Neutrophil (primary cell): ENCODE data around the gene ADGRG6.

Source experiments
- H3K27ac ChIP-seq: fragments of 200-600 bp; sonication (generic); 2 replicates; pipeline ENCODE4 v1.5.1; 2016; ENCODE audit warnings: mild to moderate bottlenecking, moderate library complexity
- H3K27me3 ChIP-seq: fragments of 200-600 bp; sonication (generic); 2 replicates; pipeline ENCODE4 v1.6.0; 2016; ENCODE audit warnings: mild to moderate bottlenecking
- H3K36me3 ChIP-seq: fragments of 200-600 bp; sonication (generic); 2 replicates; pipeline ENCODE4 v1.5.1; 2017
- H3K4me1 ChIP-seq, 2 experiments: fragments of 200-600 bp in 1 of 2; sonication (generic) in 1 of 2; 1 replicate in 1 of 2; 2 replicates in 1 of 2; pipeline versions ENCODE4 v1.5.1 to v1.6.1; 2013 to 2016; ENCODE audit warnings: low read depth in 1 of 2, low read length in 1 of 2, mild to moderate bottlenecking in 1 of 2, moderate library complexity in 1 of 2; ENCODE audit not compliant: control insufficient read depth in 1 of 2, insufficient read depth in 1 of 2
- H3K4me3 ChIP-seq, 2 experiments: fragments of 200-600 bp in 1 of 2; sonication (generic) in 1 of 2; 1 replicate in 1 of 2; 2 replicates in 1 of 2; pipeline ENCODE4 v1.5.1; 2013 to 2016; ENCODE audit warnings: low read depth in 1 of 2, low read length in 1 of 2, mild to moderate bottlenecking in 1 of 2, moderate library complexity in 1 of 2
- H3K9me3 ChIP-seq: fragments of 200-600 bp; sonication (generic); 2 replicates; pipeline ENCODE4 v1.5.1; 2016
- CTCF ChIP-seq: fragments of 200-600 bp; sonication (generic); IDR thresholded peaks from 2 replicates; pipeline ENCODE4 v1.5.1; 2016; ENCODE audit warnings: antibody characterized with exemption

The ADGRG6 gene

GRCh38 chr6:142303176-142303533 lies 1.3 kb downstream of the ADGRG6 start:
- no peak overlapping the region for H3K27ac ChIP-seq
- peaks cover 49% of the 10 kb centered on the region for H3K27me3 ChIP-seq
- H3K36me3 ChIP-seq: no peaks in the 10 kb centered on the region
- H3K9me3 ChIP-seq: no peaks in the 10 kb centered on the region
- no peak for TF ChIP-seq CTCF
- no peak overlapping the region for H3K4me3 ChIP-seq
- H3K4me1 ChIP-seq: peaks cover 8 to 15% of the 10 kb centered on the region in 2 experiments

GRCh38 chr6:142304241-142304640 lies 2.4 kb downstream of the ADGRG6 start:
- peaks cover 8 to 15% of the 10 kb centered on the region in 2 experiments for H3K4me1 ChIP-seq
- H3K27ac ChIP-seq: no peak overlapping the region
- H3K4me3 ChIP-seq: no peak overlapping the region
- H3K27me3 ChIP-seq: peaks cover 49% of the 10 kb centered on the region
- H3K36me3 ChIP-seq: no peaks in the 10 kb centered on the region
- H3K9me3 ChIP-seq: no peaks in the 10 kb centered on the region
- no peak for TF ChIP-seq CTCF

GRCh38 chr6:142306736-142307135 lies 4.9 kb downstream of the ADGRG6 start:
- Histone ChIP-seq H3K4me3 (no peak overlapping the region), H3K9me3 (no peaks in the 10 kb centered on the region), H3K27ac (no peak overlapping the region), H3K4me1 (peaks cover 3 to 5% of the 10 kb centered on the region in 2 experiments), H3K36me3 (no peaks in the 10 kb centered on the region), H3K27me3 (peaks cover 28% of the 10 kb centered on the region)
- no peak for TF ChIP-seq CTCF

GRCh38 chr6:142307963-142308748 lies 6.3 kb downstream of the ADGRG6 start:
- TF ChIP-seq CTCF: no peak
- no peaks in the 10 kb centered on the region for H3K36me3 ChIP-seq
- H3K9me3 ChIP-seq: no peaks in the 10 kb centered on the region
- no peak overlapping the region for H3K4me3 ChIP-seq
- H3K27ac ChIP-seq: no peak overlapping the region
- H3K27me3 ChIP-seq: peaks cover 14% of the 10 kb centered on the region
- no peaks in the 10 kb centered on the region for H3K4me1 ChIP-seq

GRCh38 chr6:142309426-142309825 lies 7.6 kb downstream of the ADGRG6 start:
- Histone ChIP-seq H3K27me3 (peaks cover under 1% of the 10 kb centered on the region), H3K27ac (no peak overlapping the region), H3K36me3 (no peaks in the 10 kb centered on the region), H3K4me1 (no peaks in the 10 kb centered on the region), H3K9me3 (no peaks in the 10 kb centered on the region), H3K4me3 (no peak overlapping the region)
- TF ChIP-seq CTCF: no peak
